ENCODE measurements around the gene SUSD3. TPM values are rescaled to one million over a fixed set of nuclear protein-coding genes. Genes with fewer than 3 reads are reported as not detected.

Gene SUSD3
- total RNA-seq, 1 experiment from 2014 or later: 9.0 TPM

GRCh38 chr9:93112116-93112863 is 53.8 kb downstream of the SUSD3 start:
- no peak overlapping the region for H3K4me3 Mint-ChIP-seq
- Histone ChIP-seq H2BK120ac (ENCODE audit: low read depth, low read length, poor library complexity, severe bottlenecking) (no peak overlapping the region), H2BK15ac (ENCODE audit: low read depth, low read length) (no peak overlapping the region), H2BK5ac (ENCODE audit: insufficient read length, low read length) (no peak overlapping the region), H3K79me2 (ENCODE audit: insufficient read depth, low read length) (no peaks in the 10 kb centered on the region), H3K9ac (ENCODE audit: extremely low read depth, insufficient read length, low read length) (no peak overlapping the region), H3K18ac (ENCODE audit: insufficient read length, low read depth, low read length) (no peak overlapping the region), H2AFZ (ENCODE audit: low read length) (no peak overlapping the region), H3K4me2 (ENCODE audit: insufficient read depth, insufficient read length, low read length) (no peak overlapping the region), H2BK12ac (ENCODE audit: insufficient read length, low read depth, low read length) (no peak overlapping the region), H3K4me1 (ENCODE audit: insufficient read depth, low read length) (no peaks in the 10 kb centered on the region), H3K14ac (ENCODE audit: insufficient read depth, low read length) (no peak overlapping the region), H3K27me3 (ENCODE audit: insufficient read depth, low read length) (no peaks in the 10 kb centered on the region), H2BK20ac (ENCODE audit: low read depth, low read length, poor library complexity, severe bottlenecking) (no peak overlapping the region), H3K9me3 (ENCODE audit: control insufficient read depth, low read depth, low read length) (no peaks in the 10 kb centered on the region), H3K27ac (ENCODE audit: insufficient read length, low read depth, low read length) (no peak overlapping the region), H2AK5ac (ENCODE audit: insufficient read length, low read length) (no peak overlapping the region), H4K91ac (ENCODE audit: insufficient read length, low read depth, low read length) (no peak overlapping the region), H3K23ac (ENCODE audit: insufficient read length, low read depth, low read length) (no peak overlapping the region), H3K56ac (ENCODE audit: insufficient read length, low read depth, low read length) (no peak overlapping the region), H3K79me1 (ENCODE audit: insufficient read depth, low read depth, low read length, poor library complexity, severe bottlenecking) (no peaks in the 10 kb centered on the region), H4K20me1 (ENCODE audit: control insufficient read depth, insufficient read depth, insufficient read length) (no peaks in the 10 kb centered on the region), H4K8ac (replicated peaks; ENCODE audit: insufficient read length, low read depth, low read length) (no peak overlapping the region), H3T11ph (ENCODE audit: low read length) (no peak overlapping the region), H3K4ac (ENCODE audit: low read depth, low read length) (no peak overlapping the region), H4K5ac (ENCODE audit: insufficient read length, low read depth, low read length) (no peak overlapping the region), H3K23me2 (ENCODE audit: insufficient read length, low read depth, low read length, poor library complexity, severe bottlenecking) (no peaks in the 10 kb centered on the region)
- H3K27ac Mint-ChIP-seq: no peak overlapping the region
- DNase-seq: no peak
- H3K9me3 Mint-ChIP-seq: no peaks in the 10 kb centered on the region
- no CpG with 5 or more reads among the region's 15 CpGs for WGBS (ENCODE audit: extremely low coverage, insufficient read length, low lambda C conversion rate)
- H3K4me1 Mint-ChIP-seq: peaks cover 18 to 23% of the 10 kb centered on the region in 2 experiments
- no peaks in the 10 kb centered on the region for H3K27me3 Mint-ChIP-seq (ENCODE audit: low read depth)
- H3K36me3 Mint-ChIP-seq (ENCODE audit: insufficient read depth in 1 of 3, low read depth in 3 of 3): peaks cover 0 to 8% (median 3%) of the 10 kb centered on the region in 3 experiments; a peak in 5 of 7 replicates
- TF ChIP-seq CTCF (conservative IDR thresholded peaks at IDR 0.05): no peak

Measured in H9 (cell line).